K562 (cell line): ENCODE results near the gene SLC12A6. TPM values are rescaled to one million over a fixed set of nuclear protein-coding genes. Genes with fewer than 3 reads are reported as not detected.

Source experiments
- ATF1 ChIP-seq, 2 experiments: fragments of 450-650 bp in 1 of 2; IDR thresholded peaks; 2 replicates each; pipeline ENCODE4 v1.6.1; 2016; ENCODE audit warnings: missing compliant biosample characterization in 1 of 2, missing genetic modification characterization in 1 of 2
- CCNT2 ChIP-seq: IDR thresholded peaks from 2 replicates; pipeline ENCODE4 v1.6.1; 2011; ENCODE audit warnings: borderline replicate concordance, low read depth, mild to moderate bottlenecking, moderate library complexity, mixed read lengths, low read length; ENCODE audit not compliant: insufficient read length; ENCODE audit errors: extremely low read depth
- CHD1 ChIP-seq: fragments of 200-600 bp; sonication (generic); IDR thresholded peaks from one replicate; pipeline ENCODE4 v1.6.1; 2012; ENCODE audit warnings: mild to moderate bottlenecking, moderate library complexity, low read length, inconsistent platforms
- COPS2 ChIP-seq: fragments of 450-650 bp; conservative IDR thresholded peaks from 2 replicates; pipeline ENCODE4 v1.6.1; 2016; ENCODE audit warnings: mild to moderate bottlenecking, moderate library complexity
- FUS ChIP-seq: fragments of 200-400 bp; formaldehyde crosslinking; optimal IDR thresholded peaks from 2 replicates; pipeline ENCODE3; 2017; ENCODE audit warnings: low read depth, low read length
- ID3 ChIP-seq, 2 experiments: fragments of 250-450 bp in 1 of 2; fragments of 450-650 bp in 1 of 2; sonication (Bioruptor Pico) in 1 of 2; IDR thresholded peaks; 2 replicates each; pipeline versions ENCODE4 v1.6.1 to v1.8.0; 2016 to 2021; ENCODE audit warnings: mild to moderate bottlenecking in 2 of 2, moderate library complexity in 2 of 2, missing compliant biosample characterization in 1 of 2, missing genetic modification characterization in 1 of 2
- ILF3 ChIP-seq: fragments of 450-650 bp; IDR thresholded peaks from 2 replicates; pipeline ENCODE4 v1.6.1; 2018; ENCODE audit warnings: antibody characterized with exemption, mild to moderate bottlenecking, moderate library complexity, borderline replicate concordance
- L3MBTL2 ChIP-seq: fragments of 450-650 bp; IDR thresholded peaks from 2 replicates; pipeline ENCODE4 v1.6.1; 2016; ENCODE audit warnings: mild to moderate bottlenecking, moderate library complexity
- MITF ChIP-seq: IDR thresholded peaks from 2 replicates; pipeline ENCODE4 v1.6.1; 2014; ENCODE audit warnings: antibody characterized with exemption
- SAFB ChIP-seq: fragments of 200-400 bp; formaldehyde crosslinking; IDR thresholded peaks from 2 replicates; pipeline ENCODE4 v1.6.1; 2017; ENCODE audit warnings: low read depth, low read length, borderline replicate concordance
- SOX6 ChIP-seq: fragments of 450-650 bp; IDR thresholded peaks from 2 replicates; pipeline ENCODE4 v1.6.1; 2014; ENCODE audit warnings: mild to moderate bottlenecking
- TAF1 ChIP-seq: IDR thresholded peaks from 2 replicates; pipeline ENCODE4 v1.6.1; 2011; ENCODE audit warnings: mild to moderate bottlenecking, low read length, moderate library complexity; ENCODE audit not compliant: insufficient read depth, control insufficient read depth, severe bottlenecking; ENCODE audit errors: extremely low read depth
- VEZF1 ChIP-seq: fragments of 200-800 bp; sonication (Bioruptor generic); IDR thresholded peaks from 2 replicates; pipeline ENCODE4 v1.6.1; 2017; ENCODE audit warnings: missing genetic modification characterization, missing compliant biosample characterization
- YBX1 ChIP-seq: fragments of 450-650 bp; IDR thresholded peaks from 2 replicates; pipeline ENCODE4 v1.7.1; 2016; ENCODE audit warnings: mild to moderate bottlenecking
- ZBTB33 ChIP-seq: sonication (generic); formaldehyde crosslinking; IDR thresholded peaks from 2 replicates; pipeline ENCODE4 v1.8.1; 2023; ENCODE audit warnings: mild to moderate bottlenecking, missing genetic modification reagents
- ZNF140 ChIP-seq: fragments of 250-450 bp; sonication (Bioruptor Pico); IDR thresholded peaks from 2 replicates; pipeline ENCODE4 v1.8.0; 2021; ENCODE audit warnings: moderate library complexity, mild to moderate bottlenecking, inconsistent platforms
- ZNF436 ChIP-seq: fragments of 250-450, 450-650 bp; sonication (Bioruptor Pico); formaldehyde crosslinking; IDR thresholded peaks from 2 replicates; pipeline ENCODE4 v1.7.0; 2020; ENCODE audit warnings: mild to moderate bottlenecking
- ZNF518B ChIP-seq: fragments of 250-450 bp; sonication (Bioruptor Pico); IDR thresholded peaks from 2 replicates; pipeline ENCODE4 v1.5.0; 2021; ENCODE audit warnings: mild to moderate bottlenecking, moderate library complexity
- ZNF830 ChIP-seq: fragments of 250-450 bp; sonication (Bioruptor Pico); IDR thresholded peaks from 2 replicates; pipeline ENCODE4 v1.5.0; 2021; ENCODE audit warnings: mild to moderate bottlenecking
- polyA plus RNA-seq, 8 experiments: library from polyadenylated mRNA; depleted of rRNA in 4 of 8; stranded (reverse) in 5 of 8; unstranded in 3 of 8; fragments of >200 nt; fragmentation: Nextera tagmentation in 2 of 8; fragmentation: Illumina TruSeq in 1 of 8; extraction: Ambion mirVana in 2 of 8; extraction: Trizol in 1 of 8; gene quantifications; 2 replicates each; pipeline versions ENCODE4 v1.2.1 to v1.2.3, GENCODE V29; 2011 to 2014; ENCODE audit warnings: inconsistent platforms in 1 of 8, missing spikeins in 1 of 8
- total RNA-seq, 7 experiments: library from RNA; depleted of rRNA in 6 of 7; stranded (reverse); fragments of >200 nt in 6 of 7; fragmentation: Illumina TruSeq in 2 of 7; extraction: Trizol in 2 of 7; gene quantifications; 2 replicates each; pipeline versions ENCODE4 v1.2.1 to v1.2.3, GENCODE V29; 2011 to 2021; ENCODE audit warnings: low replicate concordance in 1 of 7

The SLC12A6 gene
- total and polyA plus RNA-seq, 9 of the 15 experiments (the other 6 are each of a cell fraction or from before 2014, with no cell fraction given): 1.4 to 16.4 (median 6.7) TPM

- TF ChIP-seq ZBTB33 (CRISPR knock-in tag) (no peak), L3MBTL2 (no peak), MITF (no peak), CCNT2 (no peak), ILF3 (no peak), FUS (no peak), ZNF518B (CRISPR knock-in tag) (no peak), ATF1 (CRISPR knock-in tag; IDR thresholded peaks at IDR 0.05) (no peak), ATF1 (tag; IDR thresholded peaks at IDR 0.05) (no peak), CHD1 (no peak), ZNF140 (CRISPR knock-in tag) (no peak), TAF1 (no peak), SAFB (no peak), ZNF830 (CRISPR knock-in tag) (no peak), ZNF436 (CRISPR knock-in tag) (no peak), SOX6 (no peak), YBX1 (no peak), ID3 (CRISPR knock-in tag; IDR thresholded peaks at IDR 0.05) (no peak), ID3 (tag; IDR thresholded peaks at IDR 0.05) (no peak), VEZF1 (no peak), COPS2 (no peak)
Measured at GRCh38 chr15:34338347-34338746, 766 bp upstream of the SLC12A6 start (continued).
